HepG2 (cell line): ENCODE measurements around the gene LIF. TPM values are rescaled to one million over a fixed set of nuclear protein-coding genes. Genes with fewer than 3 reads are reported as not detected.

Experiments used
- ATAD3A ChIP-seq: sonication (generic); formaldehyde crosslinking; IDR thresholded peaks from 2 replicates; pipeline ENCODE4 v1.4.0; 2020; ENCODE audit warnings: missing genetic modification reagents
- CHD4 ChIP-seq: fragments of 200-600 bp; sonication (generic); IDR thresholded peaks from 2 replicates; pipeline ENCODE4 v1.7.0; 2017; ENCODE audit warnings: mild to moderate bottlenecking, low read length, borderline replicate concordance
- DMAP1 ChIP-seq: IDR thresholded peaks from 2 replicates; pipeline ENCODE4 v1.6.1; 2016
- EEA1 ChIP-seq: sonication (generic); formaldehyde crosslinking; IDR thresholded peaks from 2 replicates; pipeline ENCODE4 v1.5.1; 2020; ENCODE audit warnings: mild to moderate bottlenecking, missing genetic modification reagents, borderline replicate concordance
- ISL2 ChIP-seq: sonication (generic); formaldehyde crosslinking; IDR thresholded peaks from 2 replicates; pipeline ENCODE4 v1.5.0; 2020; ENCODE audit warnings: missing genetic modification reagents
- PAWR ChIP-seq: sonication (generic); formaldehyde crosslinking; IDR thresholded peaks from 2 replicates; pipeline ENCODE4 v1.4.0; 2020; ENCODE audit warnings: missing genetic modification reagents, mild to moderate bottlenecking, borderline replicate concordance
- PHF21A ChIP-seq: sonication (generic); formaldehyde crosslinking; IDR thresholded peaks from 2 replicates; pipeline ENCODE4 v1.5.0; 2020; ENCODE audit warnings: mild to moderate bottlenecking, missing genetic modification reagents
- PLRG1 ChIP-seq: fragments of 450-650 bp; conservative IDR thresholded peaks from 2 replicates; pipeline ENCODE4 v1.6.1; 2016
- POLR2AphosphoS5 ChIP-seq: IDR thresholded peaks from 2 replicates; pipeline ENCODE4 v1.6.1; 2012; ENCODE audit warnings: low read depth, low read length
- POLR2G ChIP-seq: fragments of 200-400 bp; formaldehyde crosslinking; IDR thresholded peaks from 2 replicates; pipeline ENCODE4 v1.6.1; 2018; ENCODE audit warnings: mild to moderate bottlenecking, low read depth, low read length, moderate library complexity
- PRDM10 ChIP-seq: sonication (generic); formaldehyde crosslinking; IDR thresholded peaks from 2 replicates; pipeline ENCODE4 v1.4.0; 2020; ENCODE audit warnings: low read depth, missing genetic modification reagents
- USF2 ChIP-seq, 2 experiments: sonication (generic) in 1 of 2; formaldehyde crosslinking in 1 of 2; IDR thresholded peaks; 2 replicates each; pipeline versions ENCODE4 v1.5.1 to v1.6.1; 2011 to 2020; ENCODE audit warnings: borderline replicate concordance in 1 of 2, low read depth in 1 of 2, low read length in 1 of 2, mild to moderate bottlenecking in 1 of 2, missing genetic modification reagents in 1 of 2, moderate library complexity in 1 of 2
- ZFP36L1 ChIP-seq: sonication (generic); formaldehyde crosslinking; IDR thresholded peaks from 2 replicates; pipeline ENCODE4 v1.8.0; 2022; ENCODE audit warnings: mild to moderate bottlenecking, missing genetic modification reagents, moderate library complexity
- ZNF570 ChIP-seq: sonication (generic); formaldehyde crosslinking; IDR thresholded peaks from 2 replicates; pipeline ENCODE4 v1.4.0; 2020; ENCODE audit warnings: mild to moderate bottlenecking, missing genetic modification reagents, borderline replicate concordance
- ZNF746 ChIP-seq: sonication (generic); formaldehyde crosslinking; IDR thresholded peaks from 2 replicates; pipeline ENCODE4 v1.8.0; 2022; ENCODE audit warnings: mild to moderate bottlenecking, missing genetic modification reagents
- ZNF772 ChIP-seq: sonication (generic); formaldehyde crosslinking; IDR thresholded peaks from 2 replicates; pipeline ENCODE4 v1.5.0; 2020; ENCODE audit warnings: mild to moderate bottlenecking, missing genetic modification reagents
- polyA plus RNA-seq, 8 experiments: library from polyadenylated mRNA; depleted of rRNA in 3 of 8; stranded (reverse) in 7 of 8; unstranded in 1 of 8; fragments of >200 nt; fragmentation: Illumina TruSeq in 4 of 8; extraction: Trizol in 4 of 8; gene quantifications; 2 replicates each; pipeline versions ENCODE4 v1.2.1 to v1.2.3, GENCODE V29; 2011 to 2016; ENCODE audit warnings: low read depth in 4 of 8, missing spikeins in 1 of 8, mixed read lengths in 1 of 8; ENCODE audit not compliant: insufficient read depth in 1 of 8
- total RNA-seq, 5 experiments: library from RNA; depleted of rRNA; stranded (reverse); fragments of >200 nt; fragmentation: Illumina TruSeq; extraction: Trizol; gene quantifications; 2 replicates each; pipeline ENCODE4 v1.2.3, GENCODE V29; 2016; ENCODE audit warnings: low read depth in 1 of 5
- TF ChIP-seq, protein P1 (sequence below): sonication (generic); formaldehyde crosslinking; IDR thresholded peaks from 2 replicates; pipeline ENCODE4 v1.5.1; 2020; ENCODE audit warnings: mild to moderate bottlenecking, missing genetic modification reagents
- TF ChIP-seq, protein P2 (sequence below): sonication (generic); formaldehyde crosslinking; IDR thresholded peaks from 2 replicates; pipeline ENCODE4 v1.5.1; 2020; ENCODE audit warnings: missing genetic modification reagents, mild to moderate bottlenecking, borderline replicate concordance

LIF gene
- total and polyA plus RNA-seq, 2 of the 13 experiments (the other 11 are each of a cell fraction or from before 2014, with no cell fraction given), result 3.6 to 8.5 TPM

DNA sequence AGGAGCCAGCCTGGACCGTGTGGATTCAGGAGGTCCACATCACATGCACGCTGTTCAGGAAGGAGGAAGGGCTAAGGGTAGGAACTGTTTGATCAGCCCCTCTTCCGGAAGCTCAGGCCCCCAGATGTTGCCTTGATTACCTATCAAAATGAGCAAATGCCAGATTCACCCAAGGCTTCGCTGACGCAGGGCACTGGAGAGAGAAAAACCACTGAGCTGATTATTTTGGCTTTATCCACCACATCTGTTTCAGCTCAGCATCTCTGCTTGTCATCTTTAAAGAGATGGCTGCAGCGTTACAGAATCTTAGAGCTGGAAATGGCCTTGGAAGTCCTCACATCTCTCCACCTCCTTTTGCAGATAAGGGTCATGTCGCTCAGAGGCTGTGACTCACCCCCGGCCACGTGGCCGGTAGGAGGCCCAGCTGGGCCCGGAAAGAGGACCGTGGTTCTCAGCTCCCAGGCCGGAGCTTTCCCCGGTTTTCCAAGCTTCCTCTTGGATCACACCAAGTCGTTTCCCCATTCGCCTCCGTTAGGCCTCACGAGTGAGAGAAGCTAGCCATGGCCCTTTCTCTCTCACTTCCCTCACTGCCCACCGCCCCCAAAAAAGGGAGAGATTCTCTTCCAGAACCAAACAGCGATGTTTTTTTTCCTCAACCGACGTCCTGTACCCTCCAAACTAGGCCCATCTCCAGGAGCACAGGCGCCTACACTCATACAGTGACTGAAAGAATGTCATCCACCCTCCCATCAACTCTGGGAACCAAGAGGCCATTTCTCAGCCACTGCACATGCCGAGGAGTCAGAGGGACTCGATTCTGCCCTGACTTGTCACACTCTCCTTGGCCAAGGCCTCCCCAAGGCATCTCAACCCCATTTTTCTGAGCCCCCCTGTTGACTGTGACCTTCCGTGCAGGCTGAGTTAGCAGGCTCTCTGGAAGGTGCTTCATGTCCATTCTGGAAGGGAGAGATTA, 37.6 kb downstream of the LIF start (continued):
- TF ChIP-seq POLR2AphosphoS5 (no peak), PHF21A (CRISPR knock-in tag) (0 out of 2 replicates have a peak, but pooled peaks have one; percentile 37), PRDM10 (CRISPR knock-in tag) (no peak), ZNF570 (CRISPR knock-in tag) (no peak), USF2 (IDR thresholded peaks at IDR 0.05; ENCODE audit: low read depth, low read length) (peak; percentile 50; the same call in 1 of the 2 replicates), USF2 (CRISPR knock-in tag; IDR thresholded peaks at IDR 0.05; ENCODE audit: borderline replicate concordance) (peak; percentile 74; the same call in 1 of the 2 replicates), ISL2 (CRISPR knock-in tag) (0 out of 2 replicates have a peak, but pooled peaks have one; percentile 23), CHD4 (no peak), PAWR (CRISPR knock-in tag) (no peak), PLRG1 (no peak), ZFP36L1 (0 out of 2 replicates have a peak, but pooled peaks have one; percentile 52), ZNF772 (no peak), DMAP1 (CRISPR knock-in tag) (peak; percentile 55; the same call in 1 of the 2 replicates), EEA1 (CRISPR knock-in tag) (no peak), ZNF746 (CRISPR knock-in tag) (no peak; the same call in 1 of the 2 replicates), ATAD3A (CRISPR knock-in tag) (no peak), POLR2G (no peak; the same call in 1 of the 2 replicates)
- TF ChIP-seq, protein P1, sequence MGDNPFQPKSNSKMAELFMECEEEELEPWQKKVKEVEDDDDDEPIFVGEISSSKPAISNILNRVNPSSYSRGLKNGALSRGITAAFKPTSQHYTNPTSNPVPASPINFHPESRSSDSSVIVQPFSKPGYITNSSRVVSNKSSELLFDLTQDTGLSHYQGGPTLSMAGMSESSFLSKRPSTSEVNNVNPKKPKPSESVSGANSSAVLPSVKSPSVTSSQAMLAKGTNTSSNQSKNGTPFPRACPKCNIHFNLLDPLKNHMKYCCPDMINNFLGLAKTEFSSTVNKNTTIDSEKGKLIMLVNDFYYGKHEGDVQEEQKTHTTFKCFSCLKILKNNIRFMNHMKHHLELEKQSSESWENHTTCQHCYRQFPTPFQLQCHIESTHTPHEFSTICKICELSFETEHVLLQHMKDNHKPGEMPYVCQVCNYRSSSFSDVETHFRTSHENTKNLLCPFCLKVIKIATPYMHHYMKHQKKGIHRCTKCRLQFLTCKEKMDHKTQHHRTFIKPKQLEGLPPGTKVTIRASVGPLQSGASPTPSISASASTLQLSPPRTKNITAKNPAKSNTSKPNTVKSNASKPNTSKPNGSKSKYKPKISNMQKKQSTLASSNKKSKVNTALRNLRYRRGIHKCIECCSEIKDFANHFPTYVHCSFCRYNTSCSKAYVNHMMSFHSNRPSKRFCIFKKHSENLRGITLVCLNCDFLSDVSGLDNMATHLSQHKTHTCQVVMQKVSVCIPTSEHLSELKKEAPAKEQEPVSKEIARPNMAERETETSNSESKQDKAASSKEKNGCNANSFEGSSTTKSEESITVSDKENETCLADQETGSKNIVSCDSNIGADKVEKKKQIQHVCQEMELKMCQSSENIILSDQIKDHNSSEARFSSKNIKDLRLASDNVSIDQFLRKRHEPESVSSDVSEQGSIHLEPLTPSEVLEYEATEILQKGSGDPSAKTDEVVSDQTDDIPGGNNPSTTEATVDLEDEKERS (CRISPR knock-in tag), result no peak
- TF ChIP-seq, protein P2, sequence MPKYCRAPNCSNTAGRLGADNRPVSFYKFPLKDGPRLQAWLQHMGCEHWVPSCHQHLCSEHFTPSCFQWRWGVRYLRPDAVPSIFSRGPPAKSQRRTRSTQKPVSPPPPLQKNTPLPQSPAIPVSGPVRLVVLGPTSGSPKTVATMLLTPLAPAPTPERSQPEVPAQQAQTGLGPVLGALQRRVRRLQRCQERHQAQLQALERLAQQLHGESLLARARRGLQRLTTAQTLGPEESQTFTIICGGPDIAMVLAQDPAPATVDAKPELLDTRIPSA (CRISPR knock-in tag), result no peak
